ENCODE measurements around the gene NPDC1. TPM values are rescaled to one million over a fixed set of nuclear protein-coding genes. Genes with fewer than 3 reads are reported as not detected.

The NPDC1 gene
- total RNA-seq, 2 experiments from 2014 or later = 20.1 to 29.9 TPM

GRCh38 chr9:137073992-137074399 is 28.0 kb upstream of the NPDC1 start:
- DNase-seq = no peak

DNA sequence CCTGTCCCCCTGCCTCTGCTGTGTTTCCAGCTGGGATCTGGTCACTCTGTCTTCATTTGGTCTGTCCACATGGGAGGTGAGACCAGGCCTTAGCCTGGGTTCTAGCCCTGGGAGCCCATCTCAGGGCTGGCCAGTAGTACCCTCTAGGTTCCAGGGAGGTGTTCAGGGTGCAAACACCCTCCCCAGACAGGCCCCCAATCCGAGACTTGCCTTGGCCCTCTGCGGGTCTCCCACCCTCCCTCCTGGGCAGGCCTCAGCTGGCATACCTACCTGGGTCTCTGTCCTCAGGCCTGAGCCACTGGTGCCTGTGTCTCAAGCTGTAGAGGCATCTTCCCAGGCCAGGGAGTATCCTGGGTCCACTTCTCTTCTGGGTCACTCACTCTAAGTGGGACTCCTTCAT is 25.3 kb upstream of the NPDC1 start:
- CTCF ChIA-PET = interaction anchor here (0.7 to 5.9 kb wide), 10 partner anchors 16 to 288 kb away, joined by 3 to 67 read pairs (median 5); partner anchors contain the start of gene MAN1B1

More at GRCh38 chr9:137073992-137074399, 28.0 kb upstream of the NPDC1 start:
- ATAC-seq = no peak
- H3K9me3 Mint-ChIP-seq (ENCODE audit: insufficient read depth) = no peaks in the 10 kb centered on the region
- no peak overlapping the region for H3K4me3 Mint-ChIP-seq
- CTCF ChIA-PET = no interaction called here
- peaks cover 22% of the 10 kb centered on the region for H3K4me1 Mint-ChIP-seq (ENCODE audit: low read depth)
- no peaks in the 10 kb centered on the region for H3K27me3 Mint-ChIP-seq (ENCODE audit: low read depth)
- POLR2A ChIA-PET = no interaction called here
- no peak overlapping the region for H3K27ac Mint-ChIP-seq
- peaks cover 4% of the 10 kb centered on the region for H3K36me3 Mint-ChIP-seq (ENCODE audit: low read depth)

DNA sequence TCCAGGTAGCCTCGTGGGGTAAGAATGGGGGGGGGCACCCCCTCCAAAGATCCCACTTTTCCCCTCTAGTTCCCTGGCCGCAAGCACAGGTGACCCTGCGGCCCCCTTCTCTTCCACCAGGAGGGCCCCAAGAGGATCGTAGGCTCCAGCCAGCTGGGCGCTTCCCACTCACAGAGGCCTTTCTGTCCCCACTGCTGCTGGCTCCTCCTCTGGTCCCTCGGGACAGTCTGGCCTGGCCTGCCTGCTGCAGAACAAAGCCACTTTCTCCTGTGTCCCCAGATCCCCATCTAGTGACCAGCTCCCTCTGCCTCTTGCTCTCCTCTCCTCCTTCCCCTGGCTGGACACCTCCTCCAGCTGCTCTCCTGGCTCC is 24.9 kb upstream of the NPDC1 start:
- peaks cover 4% of the 10 kb centered on the region for H3K36me3 Mint-ChIP-seq (ENCODE audit: low read depth)

More for the DNA sequence above, 25.3 kb upstream of the NPDC1 start:
- Mint-ChIP-seq H3K27me3 (ENCODE audit: low read depth) (no peaks in the 10 kb centered on the region), H3K4me3 (peak overlapping the region; percentile 86), H3K27ac (peak overlapping the region; percentile 91), H3K4me1 (ENCODE audit: low read depth) (peaks cover 28% of the 10 kb centered on the region), H3K9me3 (ENCODE audit: insufficient read depth) (no peaks in the 10 kb centered on the region), H3K36me3 (ENCODE audit: low read depth) (peaks cover 4% of the 10 kb centered on the region)
- POLR2A ChIA-PET = interaction anchor here (0.7 to 4.7 kb wide), 10 partner anchors 16 to 170 kb away, joined by 3 to 49 read pairs (median 3); partner anchors contain the start of genes ANAPC2, MAN1B1, SSNA1 and TUBB4B
- DNase-seq (no peak), ATAC-seq (no peak)

GRCh38 chr9:137070201-137070905 is 24.4 kb upstream of the NPDC1 start, which contains the start of gene SAPCD2:
SAPCD2 (minus strand) TSS chr9:137070557; CDS start chr9:137070460, 97 bp downstream.
- DNase-seq = peak; percentile 92
- Mint-ChIP-seq H3K9me3 (ENCODE audit: insufficient read depth) (no peaks in the 10 kb centered on the region), H3K4me1 (ENCODE audit: low read depth) (peaks cover 28% of the 10 kb centered on the region), H3K36me3 (ENCODE audit: low read depth) (peaks cover 7% of the 10 kb centered on the region), H3K27me3 (ENCODE audit: low read depth) (no peaks in the 10 kb centered on the region), H3K4me3 (peak within 1 kb of the TSS; percentile 86), H3K27ac (peak within 1 kb of the TSS; percentile 91)
- ATAC-seq = peak; percentile 90
- ChIA-PET POLR2A (interaction anchor here (0.7 to 4.7 kb wide), 13 partner anchors 11 to 549 kb away, joined by 3 to 49 read pairs (median 5); partner anchors contain the start of genes ANAPC2, MAN1B1, SSNA1 and TUBB4B), CTCF (interaction anchor here (1.1 to 6.2 kb wide), 14 partner anchors 11 to 287 kb away, joined by 3 to 78 read pairs (median 5); partner anchors contain the start of genes MAN1B1 and NPDC1)

More for the DNA sequence above, 24.9 kb upstream of the NPDC1 start:
- POLR2A ChIA-PET = interaction anchor here (0.7 to 4.7 kb wide), 12 partner anchors 16 to 549 kb away, joined by 3 to 49 read pairs (median 4); partner anchors contain the start of genes ANAPC2, MAN1B1, SSNA1 and TUBB4B
- ATAC-seq = no peak
- H3K9me3 Mint-ChIP-seq (ENCODE audit: insufficient read depth) = no peaks in the 10 kb centered on the region
- H3K4me1 Mint-ChIP-seq (ENCODE audit: low read depth) = peaks cover 28% of the 10 kb centered on the region
- H3K4me3 Mint-ChIP-seq = peak overlapping the region; percentile 86
- peak overlapping the region; percentile 91 for H3K27ac Mint-ChIP-seq
- no peaks in the 10 kb centered on the region for H3K27me3 Mint-ChIP-seq (ENCODE audit: low read depth)
- CTCF ChIA-PET = interaction anchor here (0.7 to 6.2 kb wide), 13 partner anchors 16 to 287 kb away, joined by 3 to 78 read pairs (median 6); partner anchors contain the start of genes MAN1B1 and NPDC1
- DNase-seq = no peak

DNA sequence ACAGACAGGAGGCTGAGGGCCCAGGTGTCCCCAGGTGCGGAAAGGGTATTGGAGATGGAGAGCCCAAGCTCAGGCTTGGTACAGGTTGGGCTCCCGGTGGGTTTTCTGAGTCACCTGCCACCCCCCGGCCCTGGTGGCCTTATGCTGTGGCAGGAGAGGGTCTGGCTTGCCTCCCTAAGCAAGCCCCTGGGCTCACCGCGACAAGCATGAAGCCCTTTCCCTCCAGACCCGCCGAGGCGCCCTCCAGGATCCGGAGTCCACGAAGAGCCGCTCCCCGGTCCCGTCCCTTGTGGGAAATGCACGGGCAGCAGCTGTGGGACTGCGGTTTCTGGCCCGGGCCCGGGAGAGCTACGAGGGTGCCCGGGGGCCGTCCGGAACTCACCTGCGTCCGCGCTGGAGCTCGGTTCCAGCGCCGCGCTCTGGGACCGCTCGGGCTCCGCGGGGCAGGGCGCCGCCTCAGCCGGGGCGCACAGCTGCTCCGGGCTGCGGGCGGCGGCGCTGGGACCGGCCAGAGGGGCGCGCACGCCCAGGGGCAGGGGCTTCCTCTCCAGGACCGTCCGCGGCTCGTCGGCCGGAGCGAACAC is 23.6 kb upstream of the NPDC1 start:
- DNase-seq (no peak), ATAC-seq (peak; percentile 6)
- ChIA-PET POLR2A (interaction anchor here (0.6 to 4.7 kb wide), 10 partner anchors 10 to 173 kb away, joined by 3 to 49 read pairs (median 6); partner anchors contain the start of genes ANAPC2, MAN1B1, SSNA1 and TUBB4B), CTCF (interaction anchor here (1.2 to 6.2 kb wide), 15 partner anchors 12 to 286 kb away, joined by 3 to 78 read pairs (median 6); partner anchors contain the start of genes MAN1B1 and NPDC1)
- Mint-ChIP-seq H3K27me3 (ENCODE audit: low read depth) (no peaks in the 10 kb centered on the region), H3K4me3 (peak overlapping the region; percentile 86), H3K4me1 (ENCODE audit: low read depth) (peaks cover 28% of the 10 kb centered on the region), H3K9me3 (ENCODE audit: insufficient read depth) (no peaks in the 10 kb centered on the region), H3K27ac (no peak overlapping the region), H3K36me3 (ENCODE audit: low read depth) (peaks cover 7% of the 10 kb centered on the region)

- Mint-ChIP-seq H3K4me3 (peak overlapping the region; percentile 70), H3K4me1 (ENCODE audit: low read depth) (peaks cover 31% of the 10 kb centered on the region), H3K9me3 (ENCODE audit: insufficient read depth) (no peaks in the 10 kb centered on the region), H3K36me3 (ENCODE audit: low read depth) (peaks cover 10% of the 10 kb centered on the region), H3K27ac (no peak overlapping the region), H3K27me3 (ENCODE audit: low read depth) (no peaks in the 10 kb centered on the region)
- DNase-seq (no peak), ATAC-seq (no peak)
- ChIA-PET POLR2A (interaction anchor here (0.6 to 4.7 kb wide), 7 partner anchors 9 to 172 kb away, joined by 3 to 49 read pairs (median 6); partner anchors contain the start of genes ANAPC2, MAN1B1, SSNA1 and TUBB4B), CTCF (interaction anchor here (0.8 to 6.2 kb wide), 33 partner anchors 8 to 285 kb away, joined by 3 to 78 read pairs (median 6); partner anchors contain the start of genes ABCA2, AJM1, ANAPC2 and MAN1B1)
These were observed 22.8 kb upstream of the NPDC1 start for GRCh38 chr9:137068539-137069507.

DNA sequence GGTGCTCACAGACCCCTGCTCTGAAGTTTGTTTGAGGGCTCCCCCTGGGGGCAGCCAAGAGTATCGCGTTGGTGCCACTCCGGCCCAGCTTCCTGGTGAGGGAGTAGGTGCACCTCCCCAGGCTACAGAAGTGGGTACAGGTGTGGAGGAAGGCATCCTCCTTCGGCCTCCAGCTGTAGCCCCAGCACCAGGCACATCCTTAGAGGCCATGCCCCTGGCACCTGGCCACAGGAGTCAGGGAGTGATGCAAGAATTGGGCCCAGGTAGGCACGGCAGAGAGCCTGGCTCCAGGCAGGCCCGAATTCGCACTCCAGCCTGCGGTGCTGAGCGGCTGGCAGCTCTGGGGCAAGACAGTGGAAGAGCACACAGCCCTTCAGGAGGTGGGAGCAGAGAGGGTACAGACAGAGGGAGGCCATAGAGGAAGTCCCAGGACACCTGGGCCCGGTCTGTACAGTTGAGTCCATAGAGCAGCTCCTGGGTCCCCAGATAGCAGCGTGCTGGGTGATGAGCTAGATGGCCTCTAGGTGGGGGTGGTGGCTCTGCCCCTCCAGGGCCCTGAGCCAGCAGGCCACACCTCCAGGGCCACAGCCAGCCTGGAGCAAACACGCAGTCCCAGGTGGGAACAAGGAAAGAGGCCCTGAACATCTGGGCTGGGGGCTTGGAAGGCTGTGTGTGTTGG is 22.0 kb upstream of the NPDC1 start:
- ChIA-PET CTCF (interaction anchor here (0.7 to 6.2 kb wide), 34 partner anchors 9 to 277 kb away, joined by 3 to 78 read pairs (median 5); partner anchors contain the start of genes ABCA2, AJM1, ANAPC2 and MAN1B1), POLR2A (interaction anchor here (0.9 to 4.7 kb wide), 3 partner anchors 19 to 173 kb away, joined by 4 to 49 read pairs (median 4); partner anchors contain the start of genes MAN1B1 and TUBB4B)
- H3K4me1 Mint-ChIP-seq (ENCODE audit: low read depth) = peaks cover 31% of the 10 kb centered on the region
- H3K4me3 Mint-ChIP-seq = peak overlapping the region; percentile 70
- H3K9me3 Mint-ChIP-seq (ENCODE audit: insufficient read depth) = no peaks in the 10 kb centered on the region
- peak; percentile 93 for DNase-seq
- no peaks in the 10 kb centered on the region for H3K27me3 Mint-ChIP-seq (ENCODE audit: low read depth)
- peaks cover 10% of the 10 kb centered on the region for H3K36me3 Mint-ChIP-seq (ENCODE audit: low read depth)
- H3K27ac Mint-ChIP-seq = peak overlapping the region; percentile 81
- ATAC-seq = peak; percentile 60

DNA sequence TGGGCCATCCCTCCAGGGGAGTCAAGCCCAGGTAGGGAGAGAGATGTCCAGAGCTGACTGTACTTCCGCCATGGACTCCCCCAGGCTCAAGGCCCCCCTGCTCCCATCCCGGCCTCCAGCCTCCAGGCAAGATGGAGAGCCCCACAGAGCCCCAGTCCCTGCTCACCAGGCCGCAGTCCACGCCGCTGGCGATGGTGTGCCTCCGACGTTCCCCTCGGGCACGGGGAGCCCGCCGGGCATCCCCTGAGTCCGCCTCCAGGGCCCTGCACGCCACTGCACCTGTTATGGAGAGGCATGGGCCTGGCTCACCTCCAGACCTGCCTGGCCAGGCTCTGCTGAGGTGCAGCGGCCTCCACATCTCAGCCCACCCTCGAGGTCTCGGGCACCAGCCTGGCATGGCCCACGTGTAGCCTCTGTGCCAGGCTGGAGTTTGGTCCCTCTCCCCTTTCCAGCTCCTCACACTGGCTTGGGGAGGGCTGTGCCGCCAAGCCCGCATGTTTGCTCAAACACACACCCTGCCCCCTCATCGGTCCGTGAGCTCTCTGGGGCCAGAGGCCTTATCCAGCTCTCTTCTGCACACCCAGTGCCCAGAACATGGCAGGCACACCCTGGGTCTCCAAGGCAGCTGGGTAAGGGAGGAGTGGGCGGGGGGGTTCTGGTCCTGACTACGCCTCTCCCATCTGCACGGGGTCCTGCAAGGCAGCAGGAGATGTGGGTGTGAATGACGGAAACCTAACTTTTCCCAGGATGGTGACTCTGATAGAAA is 20.3 kb upstream of the NPDC1 start:
- peaks cover 24% of the 10 kb centered on the region for H3K4me1 Mint-ChIP-seq (ENCODE audit: low read depth)
- H3K4me3 Mint-ChIP-seq = no peak overlapping the region
- DNase-seq (no peak), ATAC-seq (no peak)
- H3K27me3 Mint-ChIP-seq (ENCODE audit: low read depth) = no peaks in the 10 kb centered on the region
- H3K27ac Mint-ChIP-seq = no peak overlapping the region
- peaks cover 10% of the 10 kb centered on the region for H3K36me3 Mint-ChIP-seq (ENCODE audit: low read depth)
- no peaks in the 10 kb centered on the region for H3K9me3 Mint-ChIP-seq (ENCODE audit: insufficient read depth)
- POLR2A ChIA-PET = no interaction called here
- CTCF ChIA-PET = interaction anchor here (0.6 to 6.2 kb wide), 11 partner anchors 9 to 224 kb away, joined by 3 to 78 read pairs (median 27); partner anchors contain the start of genes ABCA2, AJM1, MAN1B1 and NPDC1

DNA sequence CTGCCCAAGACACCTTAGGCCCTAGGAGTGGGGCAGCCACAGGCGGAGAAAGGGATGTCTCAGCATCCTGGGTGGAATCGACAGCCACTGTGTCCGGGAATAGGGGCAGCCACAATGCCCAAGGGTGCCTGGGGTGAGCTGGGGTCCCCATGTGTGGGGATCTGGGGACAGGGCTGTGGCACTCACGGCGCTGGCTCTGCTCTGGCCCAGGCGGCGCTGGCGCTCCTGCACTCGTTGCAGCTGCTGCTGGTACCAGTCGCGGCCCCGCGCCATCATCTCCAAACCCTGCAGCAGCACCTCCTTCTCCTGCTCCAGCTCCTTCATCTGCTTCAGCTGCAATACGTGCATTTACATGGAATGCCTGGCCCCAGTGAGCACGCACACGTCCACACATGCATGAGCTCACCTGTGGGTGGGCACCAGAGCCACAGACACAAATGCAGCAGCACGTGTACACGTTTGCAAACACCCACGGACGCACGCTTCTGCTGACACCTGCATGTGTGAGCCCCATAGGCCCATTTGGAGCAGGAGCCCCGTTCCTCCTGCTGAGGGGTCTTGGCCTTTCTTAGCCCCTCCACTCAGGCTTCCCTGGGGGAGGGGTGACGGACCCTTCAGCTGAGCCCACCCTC is 19.5 kb upstream of the NPDC1 start:
- Mint-ChIP-seq H3K4me3 (no peak overlapping the region), H3K36me3 (ENCODE audit: low read depth) (peaks cover 10% of the 10 kb centered on the region), H3K27me3 (ENCODE audit: low read depth) (no peaks in the 10 kb centered on the region), H3K4me1 (ENCODE audit: low read depth) (peaks cover 16% of the 10 kb centered on the region), H3K9me3 (ENCODE audit: insufficient read depth) (no peaks in the 10 kb centered on the region), H3K27ac (no peak overlapping the region)
- ChIA-PET CTCF (interaction anchor here (1.5 to 6.2 kb wide), 4 partner anchors 17 to 223 kb away, joined by 3 to 78 read pairs (median 12); partner anchors contain the start of genes AJM1, DPP7 and NPDC1), POLR2A (interaction anchor here (1.3 kb wide), 1 partner anchor 22 kb away, joined by 5 read pairs; the partner anchor contains the start of gene MAN1B1)
- no peak for DNase-seq
- no peak for ATAC-seq

Measured in activated CD8-positive, alpha-beta T cell treated with anti-CD3 and anti-CD28 coated beads, Interleukin-2, amount 10 ng/mL, durations not matched to agents 7 days and 5 days (primary cell).